ENCODE data around the gene TAPBP.

The TAPBP gene

GRCh38 chr6:33319939-33320314 lies 6.0 kb upstream of the TAPBP start:
- DNase-seq (ENCODE audit: low read depth) = no peak

- no peak for DNase-seq (ENCODE audit: low read depth)
These were observed 4.7 kb upstream of the TAPBP start for GRCh38 chr6:33318426-33319073.

GRCh38 chr6:33317669-33318425 lies 4.0 kb upstream of the TAPBP start, which contains the start of gene ZBTB22:
TSS of gene ZBTB22 (minus strand) at chr6:33317744. CDS start at chr6:33316916, 828 bp downstream.
- peak; percentile 100 for DNase-seq (ENCODE audit: low read depth)

- DNase-seq (ENCODE audit: low read depth) = no peak
These were observed 3.5 kb upstream of the TAPBP start for GRCh38 chr6:33317419-33317668.

GRCh38 chr6:33316603-33317418 lies 2.9 kb upstream of the TAPBP start:
- no peak for DNase-seq (ENCODE audit: low read depth)

GRCh38 chr6:33315793-33316602 lies 2.1 kb upstream of the TAPBP start:
- no peak for DNase-seq (ENCODE audit: low read depth)

- DNase-seq (ENCODE audit: low read depth) = peak; percentile 31
These were observed 1.3 kb upstream of the TAPBP start for GRCh38 chr6:33314943-33315792.

GRCh38 chr6:33314515-33314942 lies 651 bp upstream of the TAPBP start:
- DNase-seq (ENCODE audit: low read depth) = peak; percentile 86

GRCh38 chr6:33313105-33313708 lies 671 bp downstream of the TAPBP start:
- DNase-seq (ENCODE audit: low read depth) = peak; percentile 43

- DNase-seq (ENCODE audit: low read depth) = peak; percentile 68
These were observed 1.3 kb downstream of the TAPBP start for GRCh38 chr6:33312361-33313104.

- DNase-seq (ENCODE audit: low read depth) = no peak
These were observed 7.5 kb downstream of the TAPBP start for GRCh38 chr6:33306356-33306755.

GRCh38 chr6:33305052-33305451 lies 8.8 kb downstream of the TAPBP start:
- no peak for DNase-seq (ENCODE audit: low read depth)

GRCh38 chr6:33304216-33304615 lies 9.7 kb downstream of the TAPBP start:
- no peak for DNase-seq (ENCODE audit: low read depth)

- no peak for DNase-seq (ENCODE audit: low read depth)
These were observed 12.0 kb downstream of the TAPBP start for GRCh38 chr6:33301877-33302276.

GRCh38 chr6:33299237-33299944 lies 14.5 kb downstream of the TAPBP start:
- DNase-seq (ENCODE audit: low read depth) = peak; percentile 93

- peak; percentile 73 for DNase-seq (ENCODE audit: low read depth)
These were observed 15.1 kb downstream of the TAPBP start, which contains the start of gene RGL2 for GRCh38 chr6:33298773-33299236. TSS of gene RGL2 (minus strand) at chr6:33298942. CDS start at chr6:33298610, 332 bp downstream.

- peak; percentile 92 for DNase-seq (ENCODE audit: low read depth)
These were observed 15.7 kb downstream of the TAPBP start for GRCh38 chr6:33297956-33298772.

- no peak for DNase-seq (ENCODE audit: low read depth)
These were observed 16.4 kb downstream of the TAPBP start for GRCh38 chr6:33297406-33297955.
